Measurements from ENCODE around the gene SLC36A4. TPM values are rescaled to one million over a fixed set of nuclear protein-coding genes. Genes with fewer than 3 reads are reported as not detected.

The SLC36A4 gene
- total and polyA plus RNA-seq, 2 of the 13 experiments (the other 11 are each of a cell fraction or from before 2014, with no cell fraction given): 7.3 to 9.5 TPM

DNA sequence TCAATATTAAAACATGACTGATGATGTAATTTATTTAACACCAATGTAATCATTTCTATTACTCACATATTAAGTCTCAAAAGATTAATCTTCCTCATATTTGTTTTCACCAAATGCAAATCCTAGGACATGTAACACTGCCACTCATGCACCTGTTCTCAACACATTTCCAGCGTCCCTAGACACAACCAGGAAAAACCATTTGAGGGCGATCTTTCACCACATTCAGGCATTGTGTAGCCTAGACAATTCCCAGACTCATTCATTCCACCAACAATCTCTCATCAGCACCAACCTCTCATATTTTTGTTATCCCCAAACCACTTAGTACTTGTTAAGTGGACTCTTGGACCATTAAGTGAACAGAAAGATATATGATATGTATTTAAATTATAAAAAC lies 66.1 kb downstream of the SLC36A4 start:
- Histone ChIP-seq H3K4me1 (ENCODE audit: insufficient read depth, low read length) (no peaks in the 10 kb centered on the region), H2AFZ (ENCODE audit: low read length) (no peak overlapping the region), H4K20me1 (ENCODE audit: insufficient read depth, low read length) (no peaks in the 10 kb centered on the region), H3K36me3 (replicated peaks in 1 of 2; ENCODE audit: control insufficient read depth in 1 of 2, insufficient read depth in 2 of 2, low read length in 2 of 2) (no peaks in the 10 kb centered on the region), H3K79me2 (ENCODE audit: insufficient read depth, low read length) (no peaks in the 10 kb centered on the region), H3K27me3 (ENCODE audit: control insufficient read depth in 1 of 2, insufficient read depth in 2 of 2, low read length in 2 of 2) (no peaks in the 10 kb centered on the region), H3K9me3 (ENCODE audit: low read length) (no peaks in the 10 kb centered on the region), H3K9ac (ENCODE audit: insufficient read depth, low read depth, low read length) (no peak overlapping the region), H3K4me3 (replicated peaks in 1 of 3; ENCODE audit: insufficient read depth in 1 of 3, low read depth in 2 of 3, low read length in 3 of 3) (no peak overlapping the region), H3K4me2 (ENCODE audit: low read depth, low read length) (no peak overlapping the region), H3K27ac (ENCODE audit: extremely low read length, insufficient read depth, low read length) (no peak overlapping the region)
- no peak for TF ChIP-seq RARA (CRISPR knock-in tag; IDR thresholded peaks at IDR 0.05)
- TF ChIP-seq ZNF230 (CRISPR knock-in tag; IDR thresholded peaks at IDR 0.05): no peak
- peak; percentile 41; the same call in 1 of the 2 replicates for TF ChIP-seq ATF7 (IDR thresholded peaks at IDR 0.05)
- TF ChIP-seq ATF7 (CRISPR knock-in tag; IDR thresholded peaks at IDR 0.05): no peak
- TF ChIP-seq FOXP1 (IDR thresholded peaks at IDR 0.05): no peak
- no peak for TF ChIP-seq FOXP1 (CRISPR knock-in tag; IDR thresholded peaks at IDR 0.05)
- TF ChIP-seq ATF1 (CRISPR knock-in tag; IDR thresholded peaks at IDR 0.05): no peak
- TF ChIP-seq SIN3B (IDR thresholded peaks at IDR 0.05; ENCODE audit: low read length): no peak
- no peak for TF ChIP-seq MTA1 (CRISPR knock-in tag; IDR thresholded peaks at IDR 0.05; ENCODE audit: borderline replicate concordance)
- no peak for TF ChIP-seq REPIN1 (CRISPR knock-in tag; IDR thresholded peaks at IDR 0.05; ENCODE audit: borderline replicate concordance, low read depth)
- TF ChIP-seq, protein P1, sequence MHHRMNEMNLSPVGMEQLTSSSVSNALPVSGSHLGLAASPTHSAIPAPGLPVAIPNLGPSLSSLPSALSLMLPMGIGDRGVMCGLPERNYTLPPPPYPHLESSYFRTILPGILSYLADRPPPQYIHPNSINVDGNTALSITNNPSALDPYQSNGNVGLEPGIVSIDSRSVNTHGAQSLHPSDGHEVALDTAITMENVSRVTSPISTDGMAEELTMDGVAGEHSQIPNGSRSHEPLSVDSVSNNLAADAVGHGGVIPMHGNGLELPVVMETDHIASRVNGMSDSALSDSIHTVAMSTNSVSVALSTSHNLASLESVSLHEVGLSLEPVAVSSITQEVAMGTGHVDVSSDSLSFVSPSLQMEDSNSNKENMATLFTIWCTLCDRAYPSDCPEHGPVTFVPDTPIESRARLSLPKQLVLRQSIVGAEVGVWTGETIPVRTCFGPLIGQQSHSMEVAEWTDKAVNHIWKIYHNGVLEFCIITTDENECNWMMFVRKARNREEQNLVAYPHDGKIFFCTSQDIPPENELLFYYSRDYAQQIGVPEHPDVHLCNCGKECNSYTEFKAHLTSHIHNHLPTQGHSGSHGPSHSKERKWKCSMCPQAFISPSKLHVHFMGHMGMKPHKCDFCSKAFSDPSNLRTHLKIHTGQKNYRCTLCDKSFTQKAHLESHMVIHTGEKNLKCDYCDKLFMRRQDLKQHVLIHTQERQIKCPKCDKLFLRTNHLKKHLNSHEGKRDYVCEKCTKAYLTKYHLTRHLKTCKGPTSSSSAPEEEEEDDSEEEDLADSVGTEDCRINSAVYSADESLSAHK (CRISPR knock-in tag; IDR thresholded peaks at IDR 0.05; ENCODE audit: borderline replicate concordance): no peak
- TF ChIP-seq, protein P2, sequence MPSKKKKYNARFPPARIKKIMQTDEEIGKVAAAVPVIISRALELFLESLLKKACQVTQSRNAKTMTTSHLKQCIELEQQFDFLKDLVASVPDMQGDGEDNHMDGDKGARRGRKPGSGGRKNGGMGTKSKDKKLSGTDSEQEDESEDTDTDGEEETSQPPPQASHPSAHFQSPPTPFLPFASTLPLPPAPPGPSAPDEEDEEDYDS (CRISPR knock-in tag; IDR thresholded peaks at IDR 0.05): no peak
- TF ChIP-seq, protein P3, sequence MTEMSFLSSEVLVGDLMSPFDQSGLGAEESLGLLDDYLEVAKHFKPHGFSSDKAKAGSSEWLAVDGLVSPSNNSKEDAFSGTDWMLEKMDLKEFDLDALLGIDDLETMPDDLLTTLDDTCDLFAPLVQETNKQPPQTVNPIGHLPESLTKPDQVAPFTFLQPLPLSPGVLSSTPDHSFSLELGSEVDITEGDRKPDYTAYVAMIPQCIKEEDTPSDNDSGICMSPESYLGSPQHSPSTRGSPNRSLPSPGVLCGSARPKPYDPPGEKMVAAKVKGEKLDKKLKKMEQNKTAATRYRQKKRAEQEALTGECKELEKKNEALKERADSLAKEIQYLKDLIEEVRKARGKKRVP (CRISPR knock-in tag; IDR thresholded peaks at IDR 0.05): no peak
- peak; percentile 69 for TF ChIP-seq STAG1 (CRISPR knock-in tag; IDR thresholded peaks at IDR 0.05)
- TF ChIP-seq, protein P4, sequence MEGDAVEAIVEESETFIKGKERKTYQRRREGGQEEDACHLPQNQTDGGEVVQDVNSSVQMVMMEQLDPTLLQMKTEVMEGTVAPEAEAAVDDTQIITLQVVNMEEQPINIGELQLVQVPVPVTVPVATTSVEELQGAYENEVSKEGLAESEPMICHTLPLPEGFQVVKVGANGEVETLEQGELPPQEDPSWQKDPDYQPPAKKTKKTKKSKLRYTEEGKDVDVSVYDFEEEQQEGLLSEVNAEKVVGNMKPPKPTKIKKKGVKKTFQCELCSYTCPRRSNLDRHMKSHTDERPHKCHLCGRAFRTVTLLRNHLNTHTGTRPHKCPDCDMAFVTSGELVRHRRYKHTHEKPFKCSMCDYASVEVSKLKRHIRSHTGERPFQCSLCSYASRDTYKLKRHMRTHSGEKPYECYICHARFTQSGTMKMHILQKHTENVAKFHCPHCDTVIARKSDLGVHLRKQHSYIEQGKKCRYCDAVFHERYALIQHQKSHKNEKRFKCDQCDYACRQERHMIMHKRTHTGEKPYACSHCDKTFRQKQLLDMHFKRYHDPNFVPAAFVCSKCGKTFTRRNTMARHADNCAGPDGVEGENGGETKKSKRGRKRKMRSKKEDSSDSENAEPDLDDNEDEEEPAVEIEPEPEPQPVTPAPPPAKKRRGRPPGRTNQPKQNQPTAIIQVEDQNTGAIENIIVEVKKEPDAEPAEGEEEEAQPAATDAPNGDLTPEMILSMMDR (CRISPR knock-in tag; IDR thresholded peaks at IDR 0.05): peak; percentile 60
- TF ChIP-seq ZNF782 (CRISPR knock-in tag; IDR thresholded peaks at IDR 0.05; ENCODE audit: borderline replicate concordance): no peak
- DNase-seq (ENCODE audit: low spot score): peak; percentile 10
- BruUV-seq (replicated peaks): no TSS peak
- ChIA-PET POLR2A (no interaction called here), CTCF (ENCODE audit: low intra/inter-chr PET ratio, low total read pairs) (no interaction called here)
- in situ Hi-C loops (cut with HindIII; ENCODE audit: extremely low pct_ligation_motif_present, low pct_unique_long_range_greater_than_20kb) (no loop called here), intact Hi-C loops (cut with micrococcal nuclease; ENCODE audit: unreplicated experiment) (no loop called here)
- peak; percentile 81 for ATAC-seq
- FAIRE-seq: no peak
- WGBS (ENCODE audit: low lambda C conversion rate): 7% methylated on average over 2 of the region's 2 CpGs

Measured in HepG2 (cell line).